ENCODE measurements around the gene IGHMBP2.

The IGHMBP2 gene

GRCh38 chr11:68890490-68891231, 13.0 kb upstream of the IGHMBP2 start:
- DNase-seq: peak; percentile 91

- no peak for DNase-seq
These were observed 12.2 kb upstream of the IGHMBP2 start for GRCh38 chr11:68891351-68891948.

- DNase-seq: no peak
These were observed 11.1 kb upstream of the IGHMBP2 start for GRCh38 chr11:68892576-68892975.

DNA sequence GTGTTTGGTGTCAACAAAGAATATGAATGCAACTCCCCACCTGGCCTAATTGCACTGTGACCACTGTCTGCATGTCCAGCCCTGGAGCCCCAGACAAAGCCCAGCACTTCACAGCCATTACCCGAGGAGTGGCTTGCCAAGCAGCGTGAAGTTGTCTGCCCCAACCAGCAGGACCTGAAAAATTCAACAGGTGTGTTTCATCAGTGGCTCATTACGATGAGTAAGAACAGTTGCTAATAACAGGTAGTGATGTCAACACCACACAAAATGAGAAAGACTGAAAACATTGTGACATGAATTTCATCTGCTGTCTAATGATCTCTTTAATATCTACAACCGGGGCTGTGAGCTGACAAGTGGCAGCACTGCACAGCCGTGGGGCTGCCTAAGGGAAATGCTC, 10.4 kb upstream of the IGHMBP2 start:
- DNase-seq: no peak

DNA sequence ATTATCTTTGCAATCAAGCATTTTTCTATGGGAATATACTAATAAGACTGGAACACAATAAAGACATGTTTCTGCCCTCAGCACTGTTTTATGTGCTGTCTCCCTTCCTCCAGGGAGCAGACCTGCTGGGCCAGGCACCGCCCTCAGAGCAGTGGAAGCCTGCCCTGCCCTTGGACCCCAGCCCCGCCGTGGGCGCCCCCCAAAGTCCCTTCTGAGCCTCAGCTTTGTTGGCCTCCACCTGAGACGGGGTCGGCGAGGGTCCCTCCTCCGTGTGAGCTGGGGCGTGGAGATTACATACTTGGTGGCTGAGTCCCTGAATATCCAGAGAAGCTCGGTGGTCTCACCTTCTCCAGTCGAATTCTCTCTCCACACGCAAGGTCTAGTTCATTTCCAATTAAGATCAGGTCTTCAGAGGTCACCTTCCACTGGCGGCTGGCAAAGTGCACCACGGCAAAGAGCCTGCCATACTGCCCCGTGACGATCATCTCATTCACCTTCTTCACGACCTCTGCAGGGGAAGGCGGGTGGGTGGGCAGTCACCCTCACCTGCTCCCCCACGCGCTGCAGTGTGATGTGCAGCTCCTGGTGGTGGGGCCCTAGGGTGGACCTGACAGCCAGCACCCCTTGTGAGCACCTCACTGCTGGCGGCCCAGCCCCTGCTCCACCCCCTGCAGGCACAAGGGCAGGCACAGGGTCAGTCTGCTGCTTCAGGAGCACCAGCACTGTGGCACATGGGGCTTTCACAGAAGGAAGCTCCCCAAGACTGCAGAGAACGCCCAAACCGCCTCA, 7.3 kb upstream of the IGHMBP2 start:
- DNase-seq: no peak

DNA sequence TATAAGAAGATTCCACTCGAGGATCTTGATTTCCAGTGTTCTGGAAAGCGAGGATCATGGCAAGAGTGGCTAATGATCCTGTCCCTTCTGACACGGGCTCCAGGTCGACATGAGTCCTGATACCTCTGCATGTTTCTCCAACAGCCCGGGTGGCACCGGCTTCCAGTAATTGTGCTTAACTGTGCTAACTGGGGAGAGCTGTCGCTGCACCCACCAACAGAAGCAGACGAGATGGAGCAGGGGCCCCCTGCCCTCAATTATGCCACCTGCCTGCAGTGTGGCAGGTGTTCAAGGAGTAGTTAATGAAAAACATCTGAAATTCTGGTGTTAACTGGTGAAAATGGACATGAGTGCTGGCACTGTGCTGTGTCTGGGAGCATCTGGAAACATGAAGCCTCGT, 6.2 kb upstream of the IGHMBP2 start:
- no peak for DNase-seq

GRCh38 chr11:68900835-68901381, 2.8 kb upstream of the IGHMBP2 start:
- DNase-seq: no peak

DNA sequence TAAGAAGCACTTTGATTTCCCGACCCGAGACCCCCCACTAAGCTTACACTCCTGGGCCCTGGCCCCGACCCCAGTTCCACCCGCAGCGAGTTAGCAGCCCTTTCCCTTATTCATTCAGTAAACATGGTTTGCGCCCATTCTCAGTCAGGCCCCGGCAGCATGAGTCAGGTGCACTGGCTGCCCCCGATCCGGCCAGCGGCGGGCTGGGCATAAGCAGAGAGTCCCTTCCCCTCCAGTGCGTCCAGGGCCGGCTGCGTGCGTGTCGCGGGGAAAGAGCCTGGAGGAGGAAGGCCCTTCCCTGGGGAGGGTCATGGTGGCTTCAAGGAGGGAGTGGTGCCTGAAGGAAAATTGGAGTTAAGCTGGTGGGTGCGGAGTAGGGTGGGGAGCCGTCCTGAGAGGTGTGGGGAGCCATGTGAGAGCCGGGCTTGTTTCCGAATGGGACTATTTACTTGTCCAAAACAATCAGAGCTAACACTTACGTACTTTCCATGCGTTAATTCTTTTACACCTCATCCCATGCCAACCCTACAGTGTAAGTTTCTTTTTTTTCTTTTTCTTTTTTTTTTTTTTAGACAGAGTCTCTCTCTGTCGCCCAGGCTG, 657 bp downstream of the IGHMBP2 start:
- DNase-seq: peak; percentile 49

DNA sequence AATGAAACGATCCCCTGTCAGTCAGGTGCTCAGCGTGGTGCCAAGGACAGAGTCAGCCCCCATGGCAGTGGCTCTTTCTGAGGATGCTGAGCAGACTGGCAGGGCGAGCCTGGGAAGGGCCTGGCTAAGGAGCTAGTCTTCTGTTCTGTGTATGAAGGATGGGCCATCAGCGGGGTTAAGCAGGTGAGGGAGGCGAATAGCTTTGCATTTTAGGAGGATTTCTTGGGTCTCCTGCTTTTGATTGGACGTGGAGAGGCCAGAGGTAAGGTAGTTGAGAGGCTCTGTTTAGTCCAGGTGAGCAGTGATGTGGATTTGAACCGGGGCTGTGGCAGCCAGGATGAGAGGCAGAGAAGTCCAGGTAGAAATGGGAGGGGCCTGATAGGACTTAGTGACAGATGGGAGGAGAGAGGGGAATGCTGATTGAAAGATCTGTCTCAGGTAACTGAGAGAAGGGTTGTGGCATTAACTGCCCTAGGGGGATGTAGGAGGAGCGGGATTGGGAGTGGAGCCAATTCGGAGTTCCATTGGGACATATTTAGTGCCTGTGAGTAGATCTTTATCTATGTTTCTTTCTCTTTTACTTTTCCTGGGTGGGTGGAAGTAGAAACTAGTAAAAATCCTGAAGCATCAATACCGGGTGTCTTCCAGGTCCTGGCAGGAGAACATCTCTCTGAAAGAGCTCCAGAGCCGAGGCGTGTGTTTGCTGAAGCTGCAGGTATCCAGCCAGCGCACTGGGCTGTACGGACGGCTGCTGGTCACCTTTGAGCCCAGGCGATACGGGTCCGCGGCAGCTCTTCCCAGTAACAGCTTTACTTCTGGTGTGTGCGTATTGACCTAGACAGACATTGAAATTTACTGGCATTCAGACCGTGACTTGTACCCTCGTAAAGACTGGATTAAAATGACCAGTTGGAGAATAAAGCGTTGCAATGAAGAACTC, 2.0 kb downstream of the IGHMBP2 start:
- no peak for DNase-seq

GRCh38 chr11:68908273-68908672, 4.6 kb downstream of the IGHMBP2 start:
- no peak for DNase-seq

DNA sequence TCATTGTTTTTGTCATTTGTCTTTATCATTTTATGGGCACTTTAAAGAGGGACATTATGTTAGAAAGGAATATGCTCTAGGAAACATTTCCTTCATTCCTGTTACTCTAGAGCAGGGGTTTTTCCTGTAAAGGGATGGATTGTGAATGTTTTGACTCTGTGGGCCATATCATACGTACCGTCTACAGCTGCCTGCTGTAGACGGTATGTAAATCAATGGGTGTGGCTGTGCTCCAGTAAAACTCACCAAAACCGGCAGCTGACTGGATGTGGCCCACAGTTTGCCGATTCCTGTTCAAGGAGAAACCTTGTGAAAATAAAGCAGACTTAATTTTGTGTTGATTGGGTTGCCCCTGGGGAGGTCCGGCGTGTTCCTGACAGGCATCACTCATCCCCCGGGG, 7.3 kb downstream of the IGHMBP2 start:
- no peak for DNase-seq

- no peak for DNase-seq
These were observed 8.0 kb downstream of the IGHMBP2 start for GRCh38 chr11:68911731-68912130.

DNA sequence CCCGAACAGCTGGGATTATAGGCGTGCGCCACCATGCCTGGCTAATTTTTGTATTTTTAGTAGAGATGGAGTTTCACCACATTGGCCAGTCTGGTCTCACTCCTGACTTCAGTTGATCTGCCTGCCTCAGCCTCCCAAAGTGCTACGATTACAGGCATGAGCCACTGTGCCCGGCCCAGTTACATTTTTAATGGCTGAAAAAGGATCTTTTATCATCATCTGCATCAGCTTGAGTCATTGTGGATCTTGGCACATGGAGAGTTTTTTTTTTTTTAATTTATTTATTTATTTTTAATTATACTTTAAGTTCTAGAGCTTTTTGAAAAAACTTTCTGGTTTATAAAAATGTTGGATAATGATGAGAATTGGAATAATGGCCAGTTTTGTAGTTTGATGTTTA, 8.6 kb downstream of the IGHMBP2 start:
- DNase-seq: peak; percentile 9

DNA sequence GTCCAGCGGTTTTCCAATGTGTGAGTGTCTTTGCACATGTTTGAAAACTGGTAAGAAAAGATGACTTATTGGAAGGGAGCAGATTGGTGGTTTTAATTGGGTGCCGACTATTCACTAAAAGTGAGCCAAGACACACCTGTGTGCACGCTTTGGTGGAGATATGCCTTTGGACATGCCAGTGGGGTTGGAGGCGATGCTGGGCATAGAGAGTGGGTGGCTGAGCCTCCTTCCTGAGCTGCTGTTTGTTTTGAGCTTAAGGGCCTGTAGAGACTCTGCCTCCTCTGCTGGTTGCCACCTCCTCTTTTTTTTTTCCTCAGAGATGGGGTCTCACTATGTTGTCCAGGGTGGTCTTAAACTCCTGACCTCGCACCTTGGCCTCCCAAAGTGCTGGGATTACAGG, 9.5 kb downstream of the IGHMBP2 start:
- no peak for DNase-seq

- DNase-seq: no peak
These were observed 11.1 kb downstream of the IGHMBP2 start for GRCh38 chr11:68914761-68915160.

GRCh38 chr11:68916439-68916838, 12.7 kb downstream of the IGHMBP2 start:
- DNase-seq: no peak

DNA sequence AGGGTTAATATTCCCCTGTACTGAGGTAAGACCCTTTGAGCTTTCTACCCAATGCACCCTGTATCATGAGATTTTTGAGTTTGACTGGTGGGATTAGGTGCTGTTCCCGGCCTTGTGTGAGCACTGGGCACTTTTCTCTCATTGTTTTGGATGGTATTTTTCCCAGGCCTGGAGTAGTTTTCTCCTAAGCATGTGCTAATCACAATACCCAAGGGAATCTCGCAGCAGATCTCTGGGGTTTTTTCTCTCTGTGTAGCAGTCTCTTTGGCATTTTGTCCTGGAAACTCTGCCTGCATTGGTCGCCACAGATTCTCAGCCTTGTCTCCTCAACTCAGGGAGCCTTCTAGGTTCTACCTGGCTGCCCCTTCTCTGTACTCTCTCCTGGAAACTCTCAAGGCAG, 19.9 kb downstream of the IGHMBP2 start:
- no peak for DNase-seq

DNA sequence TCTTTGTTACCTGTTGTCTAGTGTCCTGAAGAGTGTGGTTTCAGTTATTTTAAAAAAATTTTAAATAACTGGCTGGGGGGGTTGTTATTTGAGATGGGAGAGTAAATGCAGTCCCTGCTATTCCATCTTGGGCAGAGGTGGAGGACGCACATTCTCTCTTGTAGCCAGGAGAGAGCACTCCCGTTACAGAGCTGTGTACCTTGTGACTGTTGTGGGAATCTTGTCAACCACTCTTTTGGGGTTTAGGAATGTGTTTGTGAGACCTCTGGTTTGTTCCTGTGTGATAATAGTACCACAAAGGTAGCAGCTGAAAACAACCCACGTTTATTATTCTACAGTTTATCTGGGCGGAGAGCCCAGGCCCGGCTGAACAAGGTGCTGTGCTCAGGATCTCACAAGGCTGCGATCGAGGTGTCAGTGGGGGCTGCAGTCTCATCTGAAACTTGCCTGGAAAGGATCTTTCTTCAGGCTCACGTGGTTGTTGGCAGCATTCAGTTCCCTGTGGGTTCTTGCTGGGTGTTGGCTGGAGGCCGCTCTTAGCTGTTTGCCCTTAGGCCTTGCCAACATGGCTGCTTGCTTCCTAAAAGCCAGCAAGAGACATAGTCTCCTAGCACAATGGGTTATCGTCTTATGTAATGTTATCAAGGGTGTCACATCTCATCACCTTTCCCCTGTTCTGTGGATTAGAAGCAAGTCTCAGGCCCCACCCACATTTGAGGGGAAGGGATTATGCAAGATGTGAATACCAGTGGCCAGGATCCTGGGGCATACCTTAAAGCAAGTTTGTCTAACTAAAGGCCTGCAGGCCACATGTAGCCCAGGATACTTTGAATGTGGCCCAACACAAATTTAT, 20.6 kb downstream of the IGHMBP2 start:
- no peak for DNase-seq

- no peak for DNase-seq
These were observed 21.9 kb downstream of the IGHMBP2 start for GRCh38 chr11:68925611-68926010.

DNA sequence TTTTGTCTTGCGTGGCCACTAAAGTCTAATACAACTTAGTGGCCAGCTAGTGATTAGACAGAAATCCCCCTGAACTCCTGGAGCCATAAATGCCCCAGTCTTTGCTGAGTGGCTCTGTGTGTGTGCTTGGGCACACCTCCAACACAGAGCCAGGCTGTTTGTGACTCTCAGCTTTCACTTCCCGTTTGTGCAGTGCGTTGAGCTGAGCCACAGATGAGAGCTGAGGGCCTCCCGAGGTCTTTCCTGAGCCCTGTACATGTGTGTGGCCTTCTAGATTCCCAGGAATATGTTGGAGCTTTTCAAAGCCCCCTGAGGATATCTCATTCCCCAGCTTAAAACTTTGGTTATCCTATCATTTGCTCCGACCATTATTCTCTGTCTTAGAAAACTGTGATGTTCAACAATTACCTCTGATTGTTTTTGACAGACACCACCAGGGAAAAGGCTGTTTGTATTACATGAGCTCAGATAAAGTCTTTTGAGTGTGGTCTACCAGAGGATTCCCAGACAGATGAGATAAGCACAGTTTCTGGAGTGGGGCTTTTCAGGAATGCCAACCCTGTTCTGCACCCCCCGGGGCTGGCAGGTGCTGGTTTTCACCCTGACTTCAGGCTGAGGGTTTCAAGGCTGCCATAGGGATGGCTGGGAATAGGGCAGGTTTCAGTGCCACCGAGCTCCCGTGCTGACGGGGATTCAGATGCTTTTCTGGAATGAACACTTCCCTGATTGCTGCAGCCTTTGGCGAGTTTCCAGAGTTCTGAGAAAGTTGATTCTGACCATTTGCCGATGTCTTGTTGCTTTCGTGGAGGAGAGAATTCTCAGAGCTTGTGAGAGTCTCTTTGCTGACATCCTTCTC, 23.8 kb downstream of the IGHMBP2 start:
- no peak for DNase-seq

Measured in EL (cell line).